Measurements from ENCODE around the gene CPAMD8.

The CPAMD8 gene

GRCh38 chr19:16902545-16902944 is 124.1 kb downstream of the CPAMD8 start:
- no peak for TF ChIP-seq CTCF (IDR thresholded peaks at IDR 0.05; ENCODE audit: insufficient read depth, low read depth, low read length, missing control alignments)
- no peak overlapping the region for H3K4me3 ChIP-seq (ENCODE audit: low read depth, low read length)
- DNase-seq (ENCODE audit: low read depth), result no peak

DNA sequence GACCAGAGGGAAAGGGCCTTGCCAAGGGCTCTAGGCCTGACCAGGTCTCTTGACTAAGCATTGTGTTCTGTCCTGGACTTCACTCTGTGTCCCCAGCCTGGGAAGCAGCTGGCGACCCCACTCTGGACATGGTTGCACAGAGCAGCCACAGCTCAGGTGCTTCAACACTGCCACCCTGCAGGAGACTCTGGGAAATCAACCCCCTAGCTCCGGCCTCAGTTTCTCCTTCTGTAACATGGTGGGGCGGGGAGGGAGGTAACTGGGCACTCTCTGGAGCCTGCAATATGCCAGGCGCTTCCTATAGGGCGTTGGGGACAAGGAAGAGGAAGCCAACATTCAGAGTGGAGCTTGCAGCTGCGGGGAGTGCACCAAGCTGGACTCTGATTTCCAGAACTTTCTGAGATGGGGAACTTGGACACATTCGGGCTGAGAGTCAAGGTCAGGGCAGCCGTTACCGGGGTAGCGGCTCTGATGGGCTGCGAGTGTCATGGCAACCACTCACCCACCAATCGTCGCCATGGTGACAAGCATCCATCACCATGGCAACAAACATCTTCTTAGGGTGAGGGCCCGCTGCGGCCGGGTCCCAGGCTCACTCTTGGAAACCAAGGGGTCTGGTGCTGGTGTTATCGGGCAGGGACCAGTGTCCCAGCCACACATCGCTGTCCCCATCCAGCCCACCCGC is 125.0 kb downstream of the CPAMD8 start:
- no peak for TF ChIP-seq CTCF (IDR thresholded peaks at IDR 0.05; ENCODE audit: insufficient read depth, low read depth, low read length, missing control alignments)
- no peak for DNase-seq (ENCODE audit: low read depth)
- no peak overlapping the region for H3K4me3 ChIP-seq (ENCODE audit: low read depth, low read length)

GRCh38 chr19:16899566-16900075 is 127.0 kb downstream of the CPAMD8 start:
- DNase-seq (ENCODE audit: low read depth), result peak; percentile 79
- TF ChIP-seq CTCF (IDR thresholded peaks at IDR 0.05; ENCODE audit: insufficient read depth, low read depth, low read length, missing control alignments), result peak; percentile 81

DNA sequence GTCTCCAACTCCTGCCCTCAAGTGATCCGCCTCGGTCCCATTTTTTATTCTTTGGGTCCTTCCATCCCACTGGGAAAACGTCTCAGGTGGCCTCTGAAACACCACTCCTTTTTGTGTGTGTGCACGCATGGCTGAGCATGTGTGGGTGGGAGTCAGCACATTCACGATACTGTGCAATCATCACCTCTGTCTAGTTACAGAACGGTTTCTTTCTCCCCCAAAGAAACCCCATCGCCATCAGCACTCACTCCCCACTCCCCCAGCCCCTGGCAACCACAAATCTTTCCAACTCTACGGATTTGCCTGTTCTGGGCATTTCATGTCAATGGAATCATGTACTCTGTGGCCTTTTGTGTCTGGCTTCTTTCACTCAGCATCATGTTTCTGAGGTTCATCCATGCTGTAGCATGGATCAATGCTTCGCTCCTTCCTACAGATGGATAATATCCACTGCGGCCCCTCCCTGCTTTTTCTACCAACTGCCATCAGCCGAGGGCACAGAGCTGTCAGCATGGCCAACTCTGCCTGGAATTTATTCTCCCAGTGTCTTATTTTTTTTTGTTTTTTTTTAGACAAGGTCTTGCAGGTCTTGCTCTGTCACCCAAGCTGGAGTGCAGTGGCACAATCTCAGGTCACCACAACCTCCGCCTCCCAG is 128.1 kb downstream of the CPAMD8 start:
- no peak overlapping the region for H3K4me3 ChIP-seq (ENCODE audit: low read depth, low read length)
- no peak for TF ChIP-seq CTCF (IDR thresholded peaks at IDR 0.05; ENCODE audit: insufficient read depth, low read depth, low read length, missing control alignments)
- no peak for DNase-seq (ENCODE audit: low read depth)

More at GRCh38 chr19:16899566-16900075, 127.0 kb downstream of the CPAMD8 start:
- H3K4me3 ChIP-seq (ENCODE audit: low read depth, low read length), result no peak overlapping the region

DNA sequence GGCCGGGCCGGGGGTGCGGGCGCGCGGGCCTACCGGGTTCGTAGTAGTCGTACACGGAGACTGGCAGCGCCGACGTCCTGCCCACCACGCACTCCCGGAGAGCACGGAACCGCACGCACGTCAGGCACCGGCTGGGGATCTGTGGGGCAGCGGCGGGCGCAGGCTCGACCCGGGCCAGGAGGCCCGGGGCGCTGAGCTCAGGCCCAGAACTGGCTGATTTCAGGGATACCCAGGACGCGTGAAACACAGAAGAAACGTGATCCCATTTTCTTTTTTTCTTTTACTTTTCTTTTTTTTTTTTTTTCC is 128.8 kb downstream of the CPAMD8 start:
- no peak for DNase-seq (ENCODE audit: low read depth)
- peak overlapping the region; percentile 71 for H3K4me3 ChIP-seq (ENCODE audit: low read depth, low read length)
- no peak for TF ChIP-seq CTCF (IDR thresholded peaks at IDR 0.05; ENCODE audit: insufficient read depth, low read depth, low read length, missing control alignments)

DNA sequence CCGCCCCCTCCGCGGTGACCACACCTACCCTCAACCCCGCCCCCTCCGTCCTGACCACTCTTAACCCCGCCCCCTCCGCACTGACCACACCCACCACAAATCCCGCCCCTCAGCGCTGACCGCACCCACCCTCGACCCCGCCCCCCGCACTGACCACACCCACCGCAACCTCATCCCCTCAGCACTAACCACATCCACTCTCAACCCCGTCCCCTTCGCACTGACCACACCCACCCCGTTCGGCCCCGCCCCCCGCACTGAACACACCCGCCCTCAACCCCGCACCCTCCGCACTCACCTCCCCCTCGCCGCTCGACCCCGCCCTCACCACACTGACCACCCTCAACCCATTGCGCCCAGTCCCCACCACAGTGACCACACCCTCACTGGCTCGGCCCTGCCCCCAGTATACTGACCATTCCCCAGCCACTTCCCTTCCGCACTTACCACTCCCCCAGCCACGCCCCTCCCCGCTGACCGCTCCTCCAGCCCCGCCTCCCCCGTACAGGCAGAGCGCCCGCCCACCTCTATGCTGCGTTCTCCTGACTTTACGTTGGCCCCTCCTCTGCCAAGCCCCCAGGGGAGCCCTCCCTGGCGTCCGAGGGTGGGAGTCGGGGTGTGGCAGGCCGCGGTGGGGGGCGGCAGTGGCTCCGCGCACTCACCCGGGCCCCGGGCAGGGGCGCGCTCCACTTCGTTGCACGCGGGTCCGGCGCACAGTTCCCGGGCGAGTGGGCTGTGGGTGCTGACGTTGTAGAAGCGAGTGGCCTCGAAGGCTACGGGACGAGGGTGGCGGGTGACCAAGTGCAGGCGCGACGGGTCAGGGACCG is 129.4 kb downstream of the CPAMD8 start:
- peak overlapping the region; percentile 71 for H3K4me3 ChIP-seq (ENCODE audit: low read depth, low read length)
- peak; percentile 97 for DNase-seq (ENCODE audit: low read depth)
- no peak for TF ChIP-seq CTCF (IDR thresholded peaks at IDR 0.05; ENCODE audit: insufficient read depth, low read depth, low read length, missing control alignments)

All from GM12865 (cell line).